ENCODE measurements around the gene PARD3B. TPM values are rescaled to one million over a fixed set of nuclear protein-coding genes. Genes with fewer than 3 reads are reported as not detected.

Gene PARD3B
- total and polyA plus RNA-seq, 10 of the 15 experiments (the other 5 are each of a cell fraction or from before 2014, with no cell fraction given) = 0.01 to 0.54 (median 0.07) TPM; not detected in 7

DNA sequence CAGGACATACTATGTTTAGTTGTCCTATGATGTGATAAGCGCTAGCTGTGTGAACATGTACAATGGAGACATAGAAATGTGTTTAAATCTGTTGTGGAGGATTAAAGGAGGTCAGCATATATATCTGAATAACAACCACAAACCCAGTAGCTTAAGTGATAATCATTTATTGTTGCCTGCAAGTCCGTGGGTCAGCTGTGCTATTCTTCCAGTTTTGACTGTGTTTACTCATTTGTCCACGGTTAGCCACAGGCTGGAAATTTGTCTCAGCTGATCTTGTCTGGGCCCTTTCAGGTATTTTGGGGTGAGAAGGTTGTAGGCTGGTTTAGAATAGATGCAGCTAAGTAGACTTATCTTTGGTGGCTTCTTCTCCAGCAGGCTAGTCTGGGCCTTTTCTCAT is 110.4 kb downstream of the PARD3B start:
- Histone ChIP-seq H3K79me2 (ENCODE audit: control insufficient read depth, insufficient read depth, low read length) (no peaks in the 10 kb centered on the region), H3K36me3 (ENCODE audit: control insufficient read depth in 2 of 2, insufficient read depth in 2 of 2, low read length in 1 of 2) (no peaks in the 10 kb centered on the region), H3K4me1 (ENCODE audit: control insufficient read depth, insufficient read depth, low read length) (no peaks in the 10 kb centered on the region), H3K9ac (ENCODE audit: control insufficient read depth, insufficient read depth, low read length) (no peak overlapping the region), H3K27me3 (replicated peaks in 1 of 2; ENCODE audit: control insufficient read depth in 2 of 2, insufficient read depth in 2 of 2, low read length in 1 of 2) (no peaks in the 10 kb centered on the region), H3K4me3 (no peak overlapping the region), H4K20me1 (ENCODE audit: control insufficient read depth, insufficient read depth) (no peaks in the 10 kb centered on the region), H2AFZ (ENCODE audit: control insufficient read depth, low read depth, low read length) (no peak overlapping the region), H3K4me2 (ENCODE audit: control insufficient read depth, insufficient read depth) (no peak overlapping the region), H3K9me3 (replicated peaks; ENCODE audit: control insufficient read depth, insufficient read depth, low read length) (no peaks in the 10 kb centered on the region), H3K27ac (ENCODE audit: control insufficient read depth, insufficient read depth) (no peak overlapping the region)
- ChIA-PET POLR2A (no interaction called here), CTCF (no interaction called here), RAD21 (ENCODE audit: unreplicated experiment) (no interaction called here), SMC1A (ENCODE audit: uncharacterized antibody, unreplicated experiment) (interaction anchor here (0.9 kb wide), 1 partner anchor 16 kb away, joined by 3 read pairs; no protein-coding TSS in a partner anchor)
- in situ Hi-C loops (cut with MboI) = no loop called here
- intact Hi-C loops (cut with micrococcal nuclease; ENCODE audit: unreplicated experiment) = no loop called here
- TF ChIP-seq STAT3 (IDR thresholded peaks at IDR 0.05; ENCODE audit: low read depth, low read length) (no peak), RAD21 (IDR thresholded peaks at IDR 0.05; ENCODE audit: insufficient read depth, low read depth, low read length) (no peak), RBBP5 (conservative IDR thresholded peaks at IDR 0.05) (no peak), EP300 (IDR thresholded peaks at IDR 0.05; ENCODE audit: borderline replicate concordance in 1 of 2, control insufficient read depth in 1 of 2, low read depth in 2 of 2, low read length in 2 of 2) (no peak), DPF2 (IDR thresholded peaks at IDR 0.05) (no peak), NR2C1 (IDR thresholded peaks at IDR 0.05) (no peak), MYB (IDR thresholded peaks at IDR 0.05; ENCODE audit: borderline replicate concordance, low read depth, low read length) (no peak), IKZF2 (IDR thresholded peaks at IDR 0.05) (no peak), IRF5 (IDR thresholded peaks at IDR 0.05; ENCODE audit: borderline replicate concordance) (no peak), GATAD2B (conservative IDR thresholded peaks at IDR 0.05; ENCODE audit: low read depth) (no peak), SUPT20H (IDR thresholded peaks at IDR 0.05; ENCODE audit: borderline replicate concordance, control insufficient read depth, low read depth, low read length) (no peak), KAT2A (conservative IDR thresholded peaks at IDR 0.05; ENCODE audit: control insufficient read depth, low read depth, low read length) (no peak)
- TF ChIP-seq, protein P1, sequence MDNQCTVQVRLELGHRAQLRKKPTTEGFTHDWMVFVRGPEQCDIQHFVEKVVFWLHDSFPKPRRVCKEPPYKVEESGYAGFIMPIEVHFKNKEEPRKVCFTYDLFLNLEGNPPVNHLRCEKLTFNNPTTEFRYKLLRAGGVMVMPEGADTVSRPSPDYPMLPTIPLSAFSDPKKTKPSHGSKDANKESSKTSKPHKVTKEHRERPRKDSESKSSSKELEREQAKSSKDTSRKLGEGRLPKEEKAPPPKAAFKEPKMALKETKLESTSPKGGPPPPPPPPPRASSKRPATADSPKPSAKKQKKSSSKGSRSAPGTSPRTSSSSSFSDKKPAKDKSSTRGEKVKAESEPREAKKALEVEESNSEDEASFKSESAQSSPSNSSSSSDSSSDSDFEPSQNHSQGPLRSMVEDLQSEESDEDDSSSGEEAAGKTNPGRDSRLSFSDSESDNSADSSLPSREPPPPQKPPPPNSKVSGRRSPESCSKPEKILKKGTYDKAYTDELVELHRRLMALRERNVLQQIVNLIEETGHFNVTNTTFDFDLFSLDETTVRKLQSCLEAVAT (IDR thresholded peaks at IDR 0.05) = no peak
- BruUV-seq (replicated peaks) = no TSS peak
- 2% methylated on average over 3 of the region's 3 CpGs for WGBS (ENCODE audit: insufficient coverage, insufficient replicate concordance, low lambda C conversion rate, missing lambda C conversion rate)
- ATAC-seq (no peak), FAIRE-seq (no peak), DNase-seq (ENCODE audit: low read depth, low spot score) (no peak)
